Aorta (tissue), 5 donors: ENCODE measurements around the gene CARD9. TPM values are rescaled to one million over a fixed set of nuclear protein-coding genes. Genes with fewer than 3 reads are reported as not detected.
"Not testable (repeated sequence)": the region's sequence is repeated elsewhere in the genome, so short reads cannot be mapped to it uniquely, and the experiment has no call there.

Experiments
- ATAC-seq: fragments of 200-7000 bp; cut with Tn5 transposase; one replicate; pipeline ENCODE4 v1.9.1; 2022; ENCODE audit warnings: moderate library complexity; ENCODE audit not compliant: low FRiP score
- DNase-seq, 2 donors: peaks; one replicate each; pipeline ENCODE4 v3.0.0-alpha.2; 2020
- H3K27ac ChIP-seq, 2 donors: one replicate each; pipeline ENCODE4 v1.5.1; 2013; ENCODE audit warnings: low read length in 2 of 2, mild to moderate bottlenecking in 2 of 2, moderate library complexity in 2 of 2, control low read depth in 1 of 2, inconsistent platforms in 1 of 2, low read depth in 1 of 2
- H3K27me3 ChIP-seq, 2 donors: one replicate each; pipeline ENCODE4 v1.6.1; 2013; ENCODE audit warnings: control low read depth in 1 of 2, low read length in 1 of 2, mild to moderate bottlenecking in 1 of 2, moderate library complexity in 1 of 2; ENCODE audit not compliant: insufficient read depth in 2 of 2, control insufficient read depth in 1 of 2
- H3K36me3 ChIP-seq, 2 donors: one replicate each; pipeline ENCODE4 v1.6.1; 2013; ENCODE audit warnings: control low read depth in 1 of 2, low read length in 1 of 2, mild to moderate bottlenecking in 1 of 2; ENCODE audit not compliant: insufficient read depth in 2 of 2, control insufficient read depth in 1 of 2
- H3K4me1 ChIP-seq, 2 donors: one replicate each; pipeline ENCODE4 v1.6.1; 2013; ENCODE audit warnings: low read length in 2 of 2, control low read depth in 1 of 2, mild to moderate bottlenecking in 1 of 2, moderate library complexity in 1 of 2; ENCODE audit not compliant: insufficient read depth in 2 of 2, control insufficient read depth in 1 of 2
- H3K4me3 ChIP-seq, 2 donors: one replicate each; pipeline ENCODE4 v1.5.1; 2013; ENCODE audit warnings: low read length in 2 of 2, control low read depth in 1 of 2, mild to moderate bottlenecking in 1 of 2
- H3K9me3 ChIP-seq: one replicate; pipeline ENCODE4 v1.6.1; 2013; ENCODE audit warnings: mild to moderate bottlenecking, low read length; ENCODE audit not compliant: control insufficient read depth
- WGBS, 2 donors: extraction: QIAGEN DNeasy Blood & Tissue Kit; methylation state at CpG; one replicate each; pipeline ENCODE4 v1.1.7; 2013; 5-methylcytosine and 5-hydroxymethylcytosine counted together
- intact Hi-C, 2 donors: fragments of 100-400 bp; cut with DNase I; formaldehyde crosslinking; loops; one replicate each; pipeline versions ENCODE4 v1.14.2 to v1.15.0; 2022
- polyA plus RNA-seq, 2 donors: library from polyadenylated mRNA; stranded (reverse); fragments of 200-250 nt; gene quantifications; one replicate each; pipeline ENCODE4 v1.2.3, GENCODE V29; 2013
- total RNA-seq, 2 donors: library from RNA; stranded (reverse); fragmentation: NEBNext Ultra II Directional; extraction: Animal tissue kit (Norgen Biotek cat#: 25700); gene quantifications; one replicate each; pipeline ENCODE4 v1.2.1, GENCODE V29; 2021
- donor health status: healthy with polysubstance abuse.
- donor health status: Bipolar disorder and iron deficiency.
- donor health status: DM: no; HTN: no; CAD: no.
- donor health status: DM: no; HTN: no; CAD: no.
- donor health status: DM: yes; HTN: yes; CAD: no.

The CARD9 gene
- total and polyA plus RNA-seq, 4 donors = 1.4 to 5.3 (median 3.5) TPM

DNA sequence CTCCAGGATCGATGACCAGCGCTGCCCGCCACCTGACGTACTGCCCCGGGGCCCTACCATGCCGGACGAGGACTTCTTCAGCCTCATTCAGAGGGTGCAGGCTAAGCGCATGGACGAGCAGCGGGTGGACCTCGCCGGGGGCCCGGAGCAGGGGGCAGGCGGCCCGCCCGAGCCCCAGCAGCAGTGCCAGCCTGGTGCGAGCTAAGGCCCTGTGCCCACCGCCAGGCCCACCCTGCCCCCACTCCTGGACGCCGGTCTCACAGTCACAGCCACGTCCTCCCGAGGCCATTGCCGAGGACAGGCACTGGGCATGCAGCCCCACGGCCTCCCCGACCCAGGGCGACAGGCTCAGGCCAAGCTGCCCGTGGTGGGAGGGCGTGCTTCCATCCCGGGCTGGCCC, 15.5 kb downstream of the CARD9 start:
- DNase-seq = no peak
- Histone ChIP-seq H3K4me1 (no peaks in the 10 kb centered on the region), H3K4me3 (no peak overlapping the region), H3K36me3 (no peaks in the 10 kb centered on the region), H3K27me3 (no peaks in the 10 kb centered on the region), H3K27ac (no peak overlapping the region), H3K9me3 (no peaks in the 10 kb centered on the region)
- intact Hi-C loops = no loop called here
- WGBS, 2 donors = 84 to 87% methylated on average over 23 to 29 of the region's 29 CpGs
- no peak for ATAC-seq

DNA sequence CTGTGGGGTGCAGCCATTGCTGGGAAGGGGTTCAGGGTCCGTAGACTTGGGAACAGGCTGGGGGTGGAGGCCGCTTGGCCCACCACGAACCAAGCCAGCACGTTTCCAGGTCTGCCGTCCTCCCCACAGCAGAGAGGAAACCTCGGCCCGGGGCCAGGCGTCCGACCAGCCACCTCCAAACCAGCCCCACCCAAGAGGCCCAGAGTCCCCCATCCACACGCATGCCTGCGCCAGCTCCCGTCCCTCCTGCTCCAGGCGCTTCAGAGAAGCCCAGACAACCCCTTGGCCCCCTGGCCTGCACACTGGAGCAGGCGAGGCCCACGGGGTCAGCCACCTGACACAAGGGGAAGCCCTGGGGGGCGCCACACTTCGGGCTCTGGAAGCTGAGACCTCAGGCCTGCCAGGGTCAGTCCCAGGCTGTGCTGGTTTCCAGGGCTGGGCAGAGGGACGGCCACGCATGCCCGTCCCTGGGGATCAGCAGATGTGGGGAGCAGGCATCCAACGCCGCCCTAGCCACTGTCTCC, 16.2 kb downstream of the CARD9 start:
- 78 to 83% methylated on average over 20 to 22 of the region's 22 CpGs for WGBS, 2 donors

DNA sequence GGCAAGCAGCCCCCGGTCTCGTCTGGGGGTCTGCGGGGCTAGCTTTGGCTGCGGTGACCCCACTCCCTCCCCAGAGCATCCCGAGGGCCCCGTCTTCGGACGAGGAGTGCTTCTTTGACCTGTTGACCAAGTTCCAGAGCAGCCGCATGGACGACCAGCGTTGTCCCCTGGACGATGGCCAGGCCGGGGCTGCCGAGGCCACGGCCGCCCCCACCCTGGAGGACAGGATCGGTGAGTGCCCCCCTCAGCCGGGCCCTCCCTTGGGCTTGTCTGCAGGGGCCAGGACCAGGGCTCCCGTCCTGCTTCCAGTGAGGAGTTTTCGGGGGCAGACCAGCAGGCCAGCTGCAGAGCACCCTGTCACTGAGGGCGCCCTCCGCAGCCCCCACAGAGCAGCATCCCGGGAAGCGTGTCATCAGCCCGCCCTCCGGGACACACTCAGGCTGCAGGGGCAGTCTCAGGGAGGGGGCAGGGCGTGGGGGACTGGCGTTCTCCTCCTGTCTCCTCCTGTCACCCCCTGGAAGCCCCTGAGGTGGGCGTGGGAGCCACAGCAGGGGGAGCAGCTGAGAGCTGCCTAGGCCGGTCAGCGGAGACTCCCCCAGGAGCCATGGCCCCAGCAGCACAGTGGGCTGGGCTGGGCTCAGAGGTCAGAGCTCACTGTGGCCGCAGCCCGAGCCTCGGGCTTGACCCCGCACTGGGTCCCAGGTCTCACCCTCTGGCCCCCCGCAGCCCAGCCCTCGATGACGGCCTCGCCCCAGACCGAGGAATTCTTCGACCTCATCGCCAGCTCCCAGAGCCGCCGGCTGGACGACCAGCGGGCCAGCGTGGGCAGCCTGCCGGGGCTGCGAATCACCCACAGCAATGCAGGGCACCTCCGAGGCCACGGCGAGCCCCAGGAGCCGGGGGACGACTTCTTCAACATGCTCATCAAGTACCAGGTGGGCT, 17.6 kb downstream of the CARD9 start:
- ATAC-seq (no peak), DNase-seq (no peak)
- no peaks in the 10 kb centered on the region for H3K4me1 ChIP-seq
- H3K36me3 ChIP-seq = no peaks in the 10 kb centered on the region
- H3K4me3 ChIP-seq = no peak overlapping the region
- no peak overlapping the region for H3K27ac ChIP-seq
- no peaks in the 10 kb centered on the region for H3K27me3 ChIP-seq
- no peaks in the 10 kb centered on the region for H3K9me3 ChIP-seq
- intact Hi-C loops = no loop called here
- 85 to 86% methylated on average over 49 to 54 of the region's 54 CpGs for WGBS, 2 donors

More for the DNA sequence above, 16.2 kb downstream of the CARD9 start:
- DNase-seq = no peak
- Histone ChIP-seq H3K9me3 (no peaks in the 10 kb centered on the region), H3K36me3 (no peaks in the 10 kb centered on the region), H3K27ac (no peak overlapping the region), H3K4me1 (no peaks in the 10 kb centered on the region), H3K27me3 (no peaks in the 10 kb centered on the region), H3K4me3 (no peak overlapping the region)
- intact Hi-C loops = no loop called here
- no peak for ATAC-seq

DNA sequence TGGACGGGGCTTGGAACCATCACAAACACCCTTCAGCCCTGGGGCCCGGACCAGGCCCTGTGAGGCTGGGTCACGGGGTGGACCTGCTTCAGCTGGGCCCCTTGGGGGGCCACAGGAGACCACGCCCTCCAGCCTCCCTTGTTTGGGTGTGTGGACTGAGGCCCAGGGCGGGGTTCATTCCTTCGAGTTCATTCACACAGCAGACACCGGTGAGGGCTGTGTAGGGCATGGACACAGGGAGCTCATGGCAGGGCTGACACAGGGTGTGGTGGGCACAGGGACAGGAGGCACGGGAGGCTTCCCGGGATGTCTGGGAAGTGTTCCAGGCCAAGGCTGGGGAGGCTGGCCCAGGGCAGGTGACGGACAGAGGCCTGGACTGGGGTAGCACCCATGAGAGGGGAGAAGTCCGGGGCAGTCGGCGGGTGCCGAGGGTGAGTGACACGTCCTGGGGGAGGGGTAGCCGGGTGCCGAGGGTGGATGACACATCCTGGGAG, 18.8 kb downstream of the CARD9 start:
- Histone ChIP-seq H3K27me3 (no peaks in the 10 kb centered on the region), H3K4me1 (no peaks in the 10 kb centered on the region), H3K27ac (no peak overlapping the region), H3K4me3 (no peak overlapping the region), H3K36me3 (no peaks in the 10 kb centered on the region), H3K9me3 (no peaks in the 10 kb centered on the region)
- WGBS, 2 donors = 43 to 45% methylated on average over 17 of the region's 17 CpGs
- intact Hi-C loops = no loop called here
- DNase-seq = no peak
- no peak for ATAC-seq

DNA sequence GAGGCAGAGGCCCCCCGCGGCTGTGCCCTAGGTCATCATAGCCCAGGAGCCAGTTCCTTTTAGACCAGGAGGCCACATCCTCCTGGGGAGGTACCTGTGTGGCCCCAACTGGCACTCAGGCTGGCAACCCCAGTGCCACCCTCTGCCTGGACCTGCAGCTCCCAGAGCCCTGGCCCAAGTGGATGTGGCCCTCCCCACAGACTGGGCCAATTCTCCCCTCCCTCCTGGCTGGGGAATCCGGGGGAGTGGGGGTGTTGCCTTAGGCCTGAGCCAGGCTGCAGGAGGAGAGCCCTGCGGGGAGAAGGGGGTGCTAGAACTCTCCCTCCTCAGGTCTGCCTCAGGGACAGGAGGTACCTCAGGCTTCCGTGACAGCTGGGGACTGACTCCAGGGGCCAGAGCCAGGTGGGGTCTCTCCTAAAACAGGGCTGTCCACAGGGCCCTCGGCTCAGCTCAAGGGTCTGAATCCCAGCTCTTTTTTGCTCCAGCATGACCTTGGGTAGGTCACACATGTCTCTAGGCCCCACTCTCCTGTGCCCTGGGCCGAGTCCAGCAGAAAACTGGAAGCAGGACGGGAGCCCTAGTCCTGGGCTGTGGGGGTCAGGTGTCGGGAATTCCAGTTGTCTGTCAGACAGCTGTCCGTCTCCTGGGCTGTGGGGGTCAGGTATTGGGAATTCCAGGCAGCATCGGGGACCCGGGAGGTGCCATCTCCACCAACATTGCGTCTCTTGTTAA, 19.5 kb downstream of the CARD9 start:
- 72 to 78% methylated on average over 12 to 13 of the region's 13 CpGs for WGBS, 2 donors
- no peaks in the 10 kb centered on the region for H3K36me3 ChIP-seq
- ATAC-seq (no peak), DNase-seq (no peak)
- intact Hi-C loops = no loop called here
- no peak overlapping the region for H3K4me3 ChIP-seq
- no peaks in the 10 kb centered on the region for H3K9me3 ChIP-seq
- no peaks in the 10 kb centered on the region for H3K27me3 ChIP-seq
- no peak overlapping the region for H3K27ac ChIP-seq
- no peaks in the 10 kb centered on the region for H3K4me1 ChIP-seq

DNA sequence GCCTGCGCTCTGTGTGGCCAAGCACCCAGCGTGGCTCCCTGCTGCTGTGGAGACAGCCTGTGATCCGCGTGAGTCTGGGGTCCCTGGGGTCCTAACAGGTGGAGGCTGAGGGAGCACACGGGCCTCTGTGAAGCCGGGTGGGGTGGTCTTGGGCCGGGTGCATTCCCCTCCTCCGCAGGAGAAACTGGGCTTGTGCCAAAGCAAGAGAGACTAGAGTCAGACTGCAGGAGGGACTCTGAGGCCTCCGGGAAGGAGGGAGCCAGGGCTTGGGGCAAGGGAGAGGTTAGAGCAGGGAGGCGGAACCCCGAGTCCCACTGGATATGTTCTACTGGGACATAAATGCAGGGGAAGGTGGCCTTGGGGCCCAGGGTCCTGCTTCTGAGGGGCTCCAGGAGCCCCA, 20.4 kb downstream of the CARD9 start:
- no peak for ATAC-seq
- H3K36me3 ChIP-seq = no peaks in the 10 kb centered on the region
- no peaks in the 10 kb centered on the region for H3K9me3 ChIP-seq
- no peaks in the 10 kb centered on the region for H3K27me3 ChIP-seq
- H3K4me3 ChIP-seq = no peak overlapping the region
- DNase-seq = no peak
- no peak overlapping the region for H3K27ac ChIP-seq
- intact Hi-C loops = no loop called here
- 86 to 88% methylated on average over 11 of the region's 11 CpGs for WGBS, 2 donors
- no peaks in the 10 kb centered on the region for H3K4me1 ChIP-seq

DNA sequence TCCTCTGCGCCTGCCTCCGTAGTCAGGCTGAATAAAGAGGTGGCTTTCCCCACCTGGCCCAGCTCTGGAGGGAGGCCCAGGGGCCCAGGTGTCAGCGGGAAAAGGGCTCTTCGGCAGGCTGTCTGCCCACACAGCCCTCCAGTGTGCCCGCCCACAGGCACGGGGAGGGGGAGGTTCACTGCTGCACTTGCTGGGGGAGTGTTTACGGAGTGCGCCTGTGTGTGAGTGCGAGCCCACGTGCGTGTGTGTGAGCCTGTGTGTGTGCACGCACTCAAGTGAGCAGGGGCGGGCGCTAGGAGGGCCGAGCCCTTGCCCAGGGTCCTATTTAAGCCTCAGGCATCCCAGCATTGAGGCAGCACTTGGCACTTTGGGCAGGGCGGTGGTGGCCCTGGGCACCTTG, 20.8 kb downstream of the CARD9 start:
- H3K27ac ChIP-seq = no peak overlapping the region
- WGBS, 2 donors = 81 to 83% methylated on average over 16 of the region's 16 CpGs
- no peaks in the 10 kb centered on the region for H3K36me3 ChIP-seq
- intact Hi-C loops = no loop called here
- no peaks in the 10 kb centered on the region for H3K4me1 ChIP-seq
- ATAC-seq = no peak
- no peaks in the 10 kb centered on the region for H3K27me3 ChIP-seq
- H3K4me3 ChIP-seq = no peak overlapping the region
- no peak for DNase-seq
- H3K9me3 ChIP-seq = no peaks in the 10 kb centered on the region

DNA sequence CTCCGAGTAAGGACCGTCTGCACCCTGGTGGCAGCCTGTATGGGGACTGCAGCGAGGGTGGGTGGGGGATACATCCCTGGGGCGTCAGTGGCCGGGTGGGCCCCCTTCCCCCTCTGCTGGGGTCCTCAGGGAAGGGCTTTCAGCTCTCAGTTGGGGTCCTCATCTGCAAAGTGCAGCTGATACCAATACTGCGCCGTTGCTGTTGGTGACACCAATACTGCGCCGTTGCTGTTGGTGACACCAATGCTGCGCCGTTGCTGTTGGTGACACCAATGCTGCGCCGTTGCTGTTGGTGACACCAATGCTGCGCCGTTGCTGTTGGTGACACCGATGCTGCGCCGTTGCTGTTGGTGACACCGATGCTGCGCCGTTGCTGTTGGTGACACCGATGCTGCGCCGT, 21.6 kb downstream of the CARD9 start:
- H3K36me3 ChIP-seq, H3K27me3 ChIP-seq, H3K4me3 ChIP-seq, ATAC-seq, intact Hi-C loops, H3K27ac ChIP-seq, H3K4me1 ChIP-seq, H3K9me3 ChIP-seq, DNase-seq: not testable (repeated sequence)
- 93 to 95% methylated on average over 19 to 24 of the region's 24 CpGs for WGBS, 2 donors
